CD4-positive, alpha-beta T cell (primary cell): ENCODE data around the gene CRYGN. TPM values are rescaled to one million over a fixed set of nuclear protein-coding genes. Genes with fewer than 3 reads are reported as not detected.

Source experiments
- ATAC-seq: fragments of 200-7000 bp; cut with Tn5 transposase; one replicate; pipeline ENCODE4 v1.10.0; 2022; ENCODE audit warnings: mild to moderate bottlenecking; ENCODE audit not compliant: poor library complexity
- CTCF ChIA-PET: fragments of 350-600 bp; sonication (Branson Sonifier 250); formaldehyde crosslinking; loops from one replicate; lab custom pipeline; 2021; ENCODE audit warnings: antibody characterized with exemption, inconsistent platforms; lab: Charles Lee
- POLR2A ChIA-PET: fragments of 350-600 bp; sonication (Branson Sonifier 250); formaldehyde crosslinking; loops from one replicate; lab custom pipeline; 2021; ENCODE audit warnings: antibody characterized with exemption, inconsistent platforms; lab: Charles Lee
- DNase-seq, 14 experiments: peaks; one replicate each; pipeline ENCODE4 v3.0.0-alpha.2; 2013 to 2020; ENCODE audit warnings: mixed read lengths in 2 of 14
- H3K27ac ChIP-seq, 2 donors: one replicate each; pipeline versions ENCODE4 v1.5.1 to v1.7.0; 2013; ENCODE audit warnings: low read length in 2 of 2, low read depth in 1 of 2, mild to moderate bottlenecking in 1 of 2
- H3K27me3 ChIP-seq, 2 experiments: 1 replicate in 1 of 2; 2 replicates in 1 of 2; pipeline versions ENCODE4 v1.6.1 to v1.7.0; 2013; ENCODE audit warnings: low read length in 2 of 2, control low read depth in 1 of 2, mild to moderate bottlenecking in 1 of 2, moderate library complexity in 1 of 2; ENCODE audit not compliant: insufficient read depth in 2 of 2, control insufficient read depth in 1 of 2
- H3K36me3 ChIP-seq: one replicate; pipeline ENCODE4 v1.6.1; 2013; ENCODE audit warnings: low read length, control low read depth; ENCODE audit not compliant: insufficient read depth
- H3K4me1 ChIP-seq: one replicate; pipeline ENCODE4 v1.6.1; 2013; ENCODE audit warnings: low read length, control low read depth; ENCODE audit not compliant: insufficient read depth
- H3K4me3 ChIP-seq: one replicate; pipeline ENCODE4 v1.5.1; 2013; ENCODE audit warnings: mild to moderate bottlenecking, low read length, moderate library complexity
- H3K9me3 ChIP-seq, 2 experiments: 1 replicate in 1 of 2; 2 replicates in 1 of 2; pipeline versions ENCODE4 v1.6.1 to v1.7.0; 2013; ENCODE audit warnings: low read length in 2 of 2, mild to moderate bottlenecking in 2 of 2, control low read depth in 1 of 2, moderate library complexity in 1 of 2; ENCODE audit not compliant: control insufficient read depth in 1 of 2, insufficient read depth in 1 of 2
- H3K27ac Mint-ChIP-seq: one replicate; pipeline ENCODE4 v1.8.0; 2020; ENCODE audit warnings: mixed read lengths
- H3K27me3 Mint-ChIP-seq: one replicate; pipeline ENCODE4 v1.8.0; 2021; ENCODE audit warnings: mixed read lengths
- H3K36me3 Mint-ChIP-seq: one replicate; pipeline ENCODE4 v1.8.0; 2021; ENCODE audit warnings: low read depth, mixed read lengths
- H3K4me1 Mint-ChIP-seq: one replicate; pipeline ENCODE4 v1.8.0; 2021; ENCODE audit warnings: low read depth, mixed read lengths
- H3K4me3 Mint-ChIP-seq: one replicate; pipeline ENCODE4 v1.8.0; 2020; ENCODE audit warnings: mild to moderate bottlenecking, mixed read lengths
- H3K9me3 Mint-ChIP-seq: one replicate; pipeline ENCODE4 v1.8.0; 2020; ENCODE audit warnings: mixed read lengths
- CTCF ChIP-seq: fragments of 200-600 bp; IDR thresholded peaks from one replicate; pipeline ENCODE4 v1.8.0; 2022; ENCODE audit warnings: antibody characterized with exemption, mild to moderate bottlenecking
- intact Hi-C, 2 experiments: fragments of 100-400 bp; cut with DNase I in 1 of 2; cut with micrococcal nuclease in 1 of 2; formaldehyde crosslinking; loops; one replicate each; pipeline versions ENCODE4 v1.15.1 to v1.9.0; 2023 to 2025; cut with DNase I, micrococcal nuclease
- total RNA-seq, 174 experiments: library from RNA in 2 of 174; stranded (reverse) in 2 of 174; gene quantifications; one replicate each; pipeline ENCODE4 v1.2.3 and lab custom pipeline; 2021 to 2026

Gene CRYGN
- total RNA-seq, 2 experiments from 2014 or later = 0.14 TPM; not detected in 1

DNA sequence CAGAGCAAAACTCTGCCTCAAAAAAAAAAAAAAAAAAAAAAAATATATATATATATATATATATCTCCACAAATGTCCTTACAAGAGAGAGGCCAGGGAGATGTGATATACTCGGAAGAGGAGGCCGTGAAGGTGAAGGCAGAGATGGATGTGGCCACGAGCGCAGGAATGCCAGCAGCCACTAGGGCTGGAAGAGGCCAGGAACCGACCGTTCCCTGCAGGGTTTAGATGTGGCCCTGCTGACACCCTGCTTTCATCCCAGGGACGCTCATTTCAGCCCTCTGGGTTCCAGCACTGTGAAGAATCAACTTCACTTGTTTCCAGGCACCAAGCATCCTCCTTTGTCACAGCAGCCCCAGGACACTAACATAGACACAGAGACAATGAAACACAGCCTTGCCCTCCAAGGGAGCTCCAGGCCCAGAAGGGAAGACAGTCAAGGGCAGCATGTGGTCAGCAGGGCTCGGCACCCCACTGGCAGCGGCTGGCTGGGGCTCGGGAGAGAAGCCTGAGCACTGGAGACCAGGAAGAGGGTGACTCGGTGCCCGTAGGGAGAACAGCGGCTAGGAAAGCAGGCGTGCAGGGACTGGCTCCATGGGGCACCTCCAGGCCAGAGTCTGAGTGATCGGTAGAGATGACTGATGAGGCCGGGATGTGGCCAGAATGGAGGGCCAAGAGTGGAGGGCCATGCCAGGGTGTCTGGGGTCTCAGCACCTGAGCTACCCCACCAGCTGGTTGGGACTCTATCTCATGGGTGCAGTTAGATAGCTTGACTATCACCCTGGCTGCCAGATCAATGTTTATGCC is 37.7 kb downstream of the CRYGN start:
- Histone ChIP-seq H3K9me3 (peaks cover 4 to 10% of the 10 kb centered on the region in 2 experiments), H3K36me3 (no peaks in the 10 kb centered on the region), H3K27ac (no peak overlapping the region), H3K27me3 (no peaks in the 10 kb centered on the region), H3K4me1 (peaks cover 48% of the 10 kb centered on the region), H3K4me3 (no peak overlapping the region)
- Mint-ChIP-seq H3K4me1 (peaks cover 6% of the 10 kb centered on the region), H3K27me3 (peaks cover 3% of the 10 kb centered on the region), H3K9me3 (no peaks in the 10 kb centered on the region), H3K27ac (no peak overlapping the region), H3K4me3 (no peak overlapping the region), H3K36me3 (no peaks in the 10 kb centered on the region)
- ATAC-seq (no peak), DNase-seq (no peak)
- no peak for TF ChIP-seq CTCF
- intact Hi-C loops = loop anchor here in 1 of 2 experiments (2.0 kb wide), 1 partner anchor 27 kb away; no protein-coding TSS in a partner anchor
- POLR2A ChIA-PET = no interaction called here
- CTCF ChIA-PET = no interaction called here

- H3K4me3 Mint-ChIP-seq = no peak overlapping the region
- no peak overlapping the region for H3K27ac ChIP-seq
- H3K4me3 ChIP-seq = no peak overlapping the region
- peaks cover 6% of the 10 kb centered on the region for H3K4me1 Mint-ChIP-seq
- intact Hi-C loops = no loop called here
- ChIA-PET POLR2A (no interaction called here), CTCF (no interaction called here)
- ATAC-seq (no peak), DNase-seq (peak in 3 of 14 experiments; percentile 30 to 46 (median 42))
- H3K9me3 Mint-ChIP-seq = no peaks in the 10 kb centered on the region
- H3K27me3 ChIP-seq = no peaks in the 10 kb centered on the region
- peaks cover 5 to 12% of the 10 kb centered on the region in 2 experiments for H3K9me3 ChIP-seq
- H3K4me1 ChIP-seq = peaks cover 57% of the 10 kb centered on the region
- no peak overlapping the region for H3K27ac Mint-ChIP-seq
- H3K36me3 Mint-ChIP-seq = no peaks in the 10 kb centered on the region
- no peaks in the 10 kb centered on the region for H3K27me3 Mint-ChIP-seq
- no peaks in the 10 kb centered on the region for H3K36me3 ChIP-seq
- no peak for TF ChIP-seq CTCF
Measured at GRCh38 chr7:151400626-151401315, 39.2 kb downstream of the CRYGN start.

DNA sequence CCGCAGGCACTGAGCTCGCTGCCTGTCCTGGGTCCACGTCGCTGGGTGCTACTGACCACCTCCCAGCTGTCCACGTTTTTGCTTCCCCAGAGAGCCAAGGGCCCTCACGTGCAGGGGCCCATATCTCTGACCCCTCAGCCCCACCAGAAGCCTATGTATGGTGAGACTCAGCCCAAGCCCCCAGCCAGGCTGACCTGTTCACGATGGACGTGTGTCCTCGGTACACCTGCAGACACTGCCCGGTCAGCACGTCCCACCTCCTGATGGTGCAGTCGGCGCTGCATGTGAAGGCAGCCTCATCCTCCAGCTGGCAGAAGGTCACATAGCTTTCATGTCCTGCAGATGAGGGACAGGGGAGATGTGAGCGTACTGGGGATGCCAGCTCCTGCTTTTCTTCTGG is 40.0 kb downstream of the CRYGN start:
- no peak overlapping the region for H3K4me3 Mint-ChIP-seq
- intact Hi-C loops = no loop called here
- no peaks in the 10 kb centered on the region for H3K36me3 Mint-ChIP-seq
- Histone ChIP-seq H3K36me3 (no peaks in the 10 kb centered on the region), H3K4me3 (no peak overlapping the region), H3K4me1 (peaks cover 54% of the 10 kb centered on the region), H3K9me3 (peaks cover 5 to 12% of the 10 kb centered on the region in 2 experiments), H3K27me3 (no peaks in the 10 kb centered on the region), H3K27ac (no peak overlapping the region)
- TF ChIP-seq CTCF = no peak
- peaks cover 6% of the 10 kb centered on the region for H3K4me1 Mint-ChIP-seq
- DNase-seq = no peak
- ChIA-PET POLR2A (no interaction called here), CTCF (no interaction called here)
- H3K9me3 Mint-ChIP-seq = no peaks in the 10 kb centered on the region
- no peak overlapping the region for H3K27ac Mint-ChIP-seq
- H3K27me3 Mint-ChIP-seq = no peaks in the 10 kb centered on the region
- no peak for ATAC-seq
